H9 (cell line): ENCODE measurements around the gene GRAP2. TPM values are rescaled to one million over a fixed set of nuclear protein-coding genes. Genes with fewer than 3 reads are reported as not detected.

Experiments
- DNase-seq: peaks from one replicate; pipeline ENCODE4 v3.0.0-alpha.2; 2017
- H2AFZ ChIP-seq: one replicate; pipeline ENCODE4 v1.6.1; 2013; ENCODE audit warnings: mild to moderate bottlenecking, low read length, control low read depth, moderate library complexity
- H2AK5ac ChIP-seq: 2 replicates; pipeline ENCODE4 v1.6.1; 2013; ENCODE audit warnings: low read length, control low read depth, mixed read lengths; ENCODE audit not compliant: insufficient read length
- H2BK120ac ChIP-seq: one replicate; pipeline ENCODE4 v1.6.1; 2013; ENCODE audit warnings: low read depth, mild to moderate bottlenecking, low read length, control low read depth, inconsistent platforms; ENCODE audit not compliant: poor library complexity, severe bottlenecking
- H2BK12ac ChIP-seq: 2 replicates; pipeline ENCODE4 v1.6.1; 2013; ENCODE audit warnings: low read length, control low read depth, mixed read lengths, low read depth; ENCODE audit not compliant: insufficient read length
- H2BK15ac ChIP-seq: 2 replicates; pipeline ENCODE4 v1.6.1; 2013; ENCODE audit warnings: low read depth, low read length, control low read depth
- H2BK20ac ChIP-seq: one replicate; pipeline ENCODE4 v1.6.1; 2013; ENCODE audit warnings: low read depth, mild to moderate bottlenecking, low read length, control low read depth, inconsistent platforms; ENCODE audit not compliant: poor library complexity, severe bottlenecking
- H2BK5ac ChIP-seq: 2 replicates; pipeline ENCODE4 v1.6.1; 2013; ENCODE audit warnings: low read length, control low read depth, mixed read lengths; ENCODE audit not compliant: insufficient read length
- H3K14ac ChIP-seq: 2 replicates; pipeline ENCODE4 v1.6.1; 2013; ENCODE audit warnings: low read length, control low read depth; ENCODE audit not compliant: insufficient read depth
- H3K18ac ChIP-seq: 2 replicates; pipeline ENCODE4 v1.6.1; 2013; ENCODE audit warnings: low read depth, mild to moderate bottlenecking, mixed read lengths, low read length, control low read depth; ENCODE audit not compliant: insufficient read length
- H3K23ac ChIP-seq: 2 replicates; pipeline ENCODE4 v1.6.1; 2013; ENCODE audit warnings: low read length, control low read depth, mixed read lengths, low read depth; ENCODE audit not compliant: insufficient read length
- H3K23me2 ChIP-seq: 2 replicates; pipeline ENCODE4 v1.6.1; 2013; ENCODE audit warnings: low read depth, mild to moderate bottlenecking, mixed read lengths, low read length, control low read depth; ENCODE audit not compliant: insufficient read length, poor library complexity, severe bottlenecking
- H3K27ac ChIP-seq: 2 replicates; pipeline ENCODE4 v1.5.1; 2013; ENCODE audit warnings: low read length, control low read depth, mixed read lengths, low read depth; ENCODE audit not compliant: insufficient read length
- H3K27me3 ChIP-seq: 2 replicates; pipeline ENCODE4 v1.6.1; 2013; ENCODE audit warnings: low read length, control low read depth, inconsistent platforms; ENCODE audit not compliant: insufficient read depth
- H3K4ac ChIP-seq: 2 replicates; pipeline ENCODE4 v1.6.1; 2013; ENCODE audit warnings: low read depth, mild to moderate bottlenecking, control low read depth, inconsistent platforms, low read length, moderate library complexity
- H3K4me1 ChIP-seq: 2 replicates; pipeline ENCODE4 v1.6.1; 2013; ENCODE audit warnings: low read length, control low read depth, inconsistent platforms; ENCODE audit not compliant: insufficient read depth
- H3K4me2 ChIP-seq: 2 replicates; pipeline ENCODE4 v1.6.1; 2013; ENCODE audit warnings: low read length, control low read depth, mixed read lengths; ENCODE audit not compliant: insufficient read length, insufficient read depth
- H3K56ac ChIP-seq: 2 replicates; pipeline ENCODE4 v1.6.1; 2013; ENCODE audit warnings: low read depth, mild to moderate bottlenecking, mixed read lengths, low read length, control low read depth; ENCODE audit not compliant: insufficient read length
- H3K79me1 ChIP-seq: 2 replicates; pipeline ENCODE4 v1.6.1; 2013; ENCODE audit warnings: low read depth, mild to moderate bottlenecking, moderate library complexity, low read length, control low read depth, inconsistent platforms; ENCODE audit not compliant: insufficient read depth, poor library complexity, severe bottlenecking
- H3K79me2 ChIP-seq: 2 replicates; pipeline ENCODE4 v1.6.1; 2013; ENCODE audit warnings: low read length, control low read depth, inconsistent platforms; ENCODE audit not compliant: insufficient read depth
- H3K9ac ChIP-seq: 2 replicates; pipeline ENCODE4 v1.6.1; 2013; ENCODE audit warnings: low read length, control low read depth, mixed read lengths; ENCODE audit not compliant: insufficient read length; ENCODE audit errors: extremely low read depth
- H3K9me3 ChIP-seq: one replicate; pipeline ENCODE4 v1.6.1; 2013; ENCODE audit warnings: low read depth, low read length, inconsistent platforms; ENCODE audit not compliant: control insufficient read depth
- H3T11ph ChIP-seq: one replicate; pipeline ENCODE4 v1.6.1; 2013; ENCODE audit warnings: mild to moderate bottlenecking, low read length, control low read depth, inconsistent platforms
- H4K20me1 ChIP-seq: one replicate; pipeline ENCODE4 v1.6.1; 2013; ENCODE audit not compliant: control insufficient read depth, insufficient read length, insufficient read depth
- H4K5ac ChIP-seq: 2 replicates; pipeline ENCODE4 v1.6.1; 2013; ENCODE audit warnings: low read depth, mild to moderate bottlenecking, mixed read lengths, low read length, control low read depth; ENCODE audit not compliant: insufficient read length
- H4K8ac ChIP-seq: replicated peaks from 2 replicates; pipeline ENCODE4 v1.6.1; 2013; ENCODE audit warnings: low read length, control low read depth, mixed read lengths, low read depth; ENCODE audit not compliant: insufficient read length
- H4K91ac ChIP-seq: 2 replicates; pipeline ENCODE4 v1.6.1; 2013; ENCODE audit warnings: low read depth, mild to moderate bottlenecking, moderate library complexity, mixed read lengths, low read length, control low read depth; ENCODE audit not compliant: insufficient read length
- H3K27ac Mint-ChIP-seq, 3 experiments: 2 replicates in 2 of 3; 3 replicates in 1 of 3; pipeline ENCODE4 v1.8.0; 2020 to 2021; ENCODE audit warnings: mixed read lengths in 3 of 3, mild to moderate bottlenecking in 1 of 3, moderate library complexity in 1 of 3
- H3K27me3 Mint-ChIP-seq: 2 replicates; pipeline ENCODE4 v1.8.0; 2021; ENCODE audit warnings: low read depth, mild to moderate bottlenecking, moderate library complexity, mixed read lengths
- H3K36me3 Mint-ChIP-seq, 3 experiments: 2 replicates in 2 of 3; 3 replicates in 1 of 3; pipeline ENCODE4 v1.8.0; 2020 to 2021; ENCODE audit warnings: low read depth in 3 of 3, mixed read lengths in 3 of 3; ENCODE audit not compliant: insufficient read depth in 1 of 3
- H3K4me1 Mint-ChIP-seq, 2 experiments: 2 replicates each; pipeline ENCODE4 v1.8.0; 2020; ENCODE audit warnings: mixed read lengths in 2 of 2
- H3K4me3 Mint-ChIP-seq, 2 experiments: 2 replicates in 1 of 2; 3 replicates in 1 of 2; pipeline ENCODE4 v1.8.0; 2020 to 2021; ENCODE audit warnings: mild to moderate bottlenecking in 2 of 2, mixed read lengths in 2 of 2, moderate library complexity in 1 of 2
- H3K9me3 Mint-ChIP-seq, 2 experiments: 2 replicates in 1 of 2; 3 replicates in 1 of 2; pipeline ENCODE4 v1.8.0; 2020; ENCODE audit warnings: mild to moderate bottlenecking in 2 of 2, mixed read lengths in 2 of 2, moderate library complexity in 1 of 2
- WGBS: extraction: QIAGEN DNeasy Blood & Tissue Kit; methylation state at CpG from one replicate; pipeline ENCODE4 v1.1.7; 2013; ENCODE audit warnings: missing lambda C conversion rate, low lambda C conversion rate, mixed read lengths; ENCODE audit not compliant: insufficient read length; ENCODE audit errors: extremely low coverage; 5-methylcytosine and 5-hydroxymethylcytosine counted together
- total RNA-seq: library from RNA; stranded (reverse); gene quantifications from 2 replicates; pipeline ENCODE4 v1.2.1, GENCODE V29; 2021
- TF ChIP-seq, protein P1 (sequence below): fragments of 200-600 bp; sonication (generic); conservative IDR thresholded peaks from 3 replicates; pipeline ENCODE4 v1.8.0; 2021; ENCODE audit warnings: antibody characterized with exemption, mild to moderate bottlenecking

GRAP2 gene
- total RNA-seq, 1 experiment from 2014 or later = not detected

DNA sequence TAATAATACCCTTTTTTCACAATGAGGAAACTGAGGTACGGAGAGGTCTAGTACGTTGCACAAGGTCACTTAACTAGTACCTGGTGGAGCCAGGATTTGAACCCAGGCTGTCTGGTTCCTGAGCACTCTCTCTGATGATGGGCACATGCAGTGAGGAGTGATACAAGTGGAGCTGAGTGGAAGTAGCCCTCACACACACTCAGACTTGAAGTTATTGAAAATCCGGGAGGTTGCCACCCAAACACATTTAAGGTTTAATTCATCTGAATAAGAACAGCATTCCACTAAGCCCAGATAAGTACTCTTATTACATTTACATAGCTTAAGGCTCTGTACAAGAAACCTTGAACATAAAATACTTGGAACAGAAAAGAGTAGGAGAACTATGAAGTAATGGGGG, 4.8 kb downstream of the GRAP2 start:
- no peak overlapping the region for H3K27ac Mint-ChIP-seq
- Histone ChIP-seq H4K91ac (no peak overlapping the region), H2AFZ (no peak overlapping the region), H3K23ac (no peak overlapping the region), H2BK120ac (no peak overlapping the region), H2BK15ac (no peak overlapping the region), H3T11ph (no peak overlapping the region), H4K5ac (no peak overlapping the region), H3K9me3 (no peaks in the 10 kb centered on the region), H3K4me1 (no peaks in the 10 kb centered on the region), H2AK5ac (no peak overlapping the region), H3K4ac (no peak overlapping the region), H3K4me2 (no peak overlapping the region), H3K27ac (no peak overlapping the region), H3K14ac (no peak overlapping the region), H4K8ac (no peak overlapping the region), H2BK20ac (no peak overlapping the region), H3K56ac (no peak overlapping the region), H3K23me2 (no peaks in the 10 kb centered on the region), H2BK5ac (no peak overlapping the region), H3K79me2 (no peaks in the 10 kb centered on the region), H3K27me3 (no peaks in the 10 kb centered on the region), H3K79me1 (no peaks in the 10 kb centered on the region), H3K18ac (no peak overlapping the region), H4K20me1 (no peaks in the 10 kb centered on the region), H3K9ac (no peak overlapping the region), H2BK12ac (no peak overlapping the region)
- H3K27me3 Mint-ChIP-seq = peaks cover 18% of the 10 kb centered on the region
- H3K4me1 Mint-ChIP-seq = peaks cover 9 to 16% of the 10 kb centered on the region in 2 experiments
- H3K9me3 Mint-ChIP-seq = no peaks in the 10 kb centered on the region
- no peaks in the 10 kb centered on the region for H3K36me3 Mint-ChIP-seq
- no peak for DNase-seq
- TF ChIP-seq, protein P1, sequence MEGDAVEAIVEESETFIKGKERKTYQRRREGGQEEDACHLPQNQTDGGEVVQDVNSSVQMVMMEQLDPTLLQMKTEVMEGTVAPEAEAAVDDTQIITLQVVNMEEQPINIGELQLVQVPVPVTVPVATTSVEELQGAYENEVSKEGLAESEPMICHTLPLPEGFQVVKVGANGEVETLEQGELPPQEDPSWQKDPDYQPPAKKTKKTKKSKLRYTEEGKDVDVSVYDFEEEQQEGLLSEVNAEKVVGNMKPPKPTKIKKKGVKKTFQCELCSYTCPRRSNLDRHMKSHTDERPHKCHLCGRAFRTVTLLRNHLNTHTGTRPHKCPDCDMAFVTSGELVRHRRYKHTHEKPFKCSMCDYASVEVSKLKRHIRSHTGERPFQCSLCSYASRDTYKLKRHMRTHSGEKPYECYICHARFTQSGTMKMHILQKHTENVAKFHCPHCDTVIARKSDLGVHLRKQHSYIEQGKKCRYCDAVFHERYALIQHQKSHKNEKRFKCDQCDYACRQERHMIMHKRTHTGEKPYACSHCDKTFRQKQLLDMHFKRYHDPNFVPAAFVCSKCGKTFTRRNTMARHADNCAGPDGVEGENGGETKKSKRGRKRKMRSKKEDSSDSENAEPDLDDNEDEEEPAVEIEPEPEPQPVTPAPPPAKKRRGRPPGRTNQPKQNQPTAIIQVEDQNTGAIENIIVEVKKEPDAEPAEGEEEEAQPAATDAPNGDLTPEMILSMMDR = no peak
- no peak overlapping the region for H3K4me3 Mint-ChIP-seq
- WGBS = no CpG with 5 or more reads among the region's 3 CpGs
